EL (cell line): ENCODE measurements around the gene CD99.
"Not testable (repeated sequence)": the region's sequence is repeated elsewhere in the genome, so short reads cannot be mapped to it uniquely, and the experiment has no call there.

Experiments used
- DNase-seq: peaks from one replicate; pipeline ENCODE4 v3.0.0-alpha.2; 2016

The CD99 gene

DNA sequence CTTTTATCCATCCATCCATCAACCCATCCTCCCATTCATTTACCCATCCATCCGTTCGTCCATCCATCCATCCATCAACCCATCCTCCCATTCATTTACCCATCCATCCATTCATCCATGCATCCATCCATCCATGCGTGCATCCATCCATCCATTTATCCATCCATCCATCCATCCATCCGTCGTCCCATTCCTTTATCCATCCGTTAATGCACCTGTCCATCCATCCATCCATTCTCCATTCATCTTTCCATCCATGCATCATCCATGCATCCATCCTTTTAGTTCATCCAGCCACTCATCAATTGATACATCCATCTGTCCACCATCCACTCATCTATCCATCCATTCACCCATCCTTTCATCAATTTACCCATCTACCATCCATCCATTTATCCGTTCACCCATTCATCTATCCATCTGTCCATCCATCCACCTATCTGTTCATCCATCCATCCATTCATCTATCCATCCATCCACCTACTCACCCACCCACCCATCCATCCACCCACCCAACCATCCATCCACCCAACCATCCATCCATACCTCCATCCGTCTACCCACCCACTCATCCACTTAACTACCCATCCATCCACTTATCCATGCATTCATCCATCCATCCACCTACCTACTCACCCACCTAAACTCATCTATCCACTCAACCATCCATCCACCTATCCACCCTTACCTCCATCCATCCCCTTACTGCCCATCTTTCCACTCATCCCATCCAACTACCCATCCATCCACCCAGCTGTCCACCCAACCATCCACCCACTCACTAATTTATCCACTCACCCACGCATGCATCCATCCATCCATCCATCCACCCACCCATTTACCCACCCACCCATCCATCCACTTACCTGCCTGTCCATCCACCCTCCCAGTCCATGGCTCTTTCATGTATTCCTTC lies 9.6 kb downstream of the CD99 start:
- DNase-seq, result no peak

DNA sequence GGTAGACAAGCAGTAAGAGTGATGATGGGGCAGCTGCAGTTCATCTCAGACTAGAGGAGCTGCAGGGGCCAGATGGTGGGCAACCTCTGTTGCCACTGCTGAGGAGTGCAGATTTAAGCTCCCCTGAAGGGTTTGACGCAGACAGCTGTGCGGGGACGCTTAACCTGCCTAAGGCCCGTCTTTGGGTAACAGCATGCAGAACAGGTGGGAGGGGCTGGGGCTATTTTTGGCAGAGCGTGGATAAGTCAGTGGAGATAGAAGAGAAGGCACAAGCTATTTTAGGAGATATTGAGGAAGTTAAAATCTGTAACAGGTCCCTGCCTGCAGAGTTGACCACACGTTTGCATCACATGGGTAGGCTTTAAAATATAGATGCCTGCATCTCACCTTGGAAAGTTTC lies 10.5 kb downstream of the CD99 start:
- no peak for DNase-seq

DNA sequence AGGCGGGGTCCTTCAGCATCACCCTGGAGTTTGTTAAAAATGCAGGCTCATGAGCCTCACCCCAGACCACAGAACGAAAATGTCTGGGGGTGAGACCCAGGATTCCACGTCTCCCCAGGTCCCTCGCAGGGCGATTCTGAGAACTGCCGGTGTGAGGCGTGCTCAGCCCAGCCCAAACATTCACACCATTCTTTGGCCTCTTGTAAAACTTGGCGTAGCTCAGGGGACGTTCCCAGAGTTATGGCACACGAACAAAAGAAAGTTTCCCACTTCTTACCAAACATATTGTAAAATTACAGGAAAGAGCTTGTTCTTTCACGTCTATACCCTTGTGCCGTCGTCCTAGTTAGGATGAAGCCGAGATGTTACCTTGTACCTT lies 12.9 kb downstream of the CD99 start:
- DNase-seq, result no peak

DNA sequence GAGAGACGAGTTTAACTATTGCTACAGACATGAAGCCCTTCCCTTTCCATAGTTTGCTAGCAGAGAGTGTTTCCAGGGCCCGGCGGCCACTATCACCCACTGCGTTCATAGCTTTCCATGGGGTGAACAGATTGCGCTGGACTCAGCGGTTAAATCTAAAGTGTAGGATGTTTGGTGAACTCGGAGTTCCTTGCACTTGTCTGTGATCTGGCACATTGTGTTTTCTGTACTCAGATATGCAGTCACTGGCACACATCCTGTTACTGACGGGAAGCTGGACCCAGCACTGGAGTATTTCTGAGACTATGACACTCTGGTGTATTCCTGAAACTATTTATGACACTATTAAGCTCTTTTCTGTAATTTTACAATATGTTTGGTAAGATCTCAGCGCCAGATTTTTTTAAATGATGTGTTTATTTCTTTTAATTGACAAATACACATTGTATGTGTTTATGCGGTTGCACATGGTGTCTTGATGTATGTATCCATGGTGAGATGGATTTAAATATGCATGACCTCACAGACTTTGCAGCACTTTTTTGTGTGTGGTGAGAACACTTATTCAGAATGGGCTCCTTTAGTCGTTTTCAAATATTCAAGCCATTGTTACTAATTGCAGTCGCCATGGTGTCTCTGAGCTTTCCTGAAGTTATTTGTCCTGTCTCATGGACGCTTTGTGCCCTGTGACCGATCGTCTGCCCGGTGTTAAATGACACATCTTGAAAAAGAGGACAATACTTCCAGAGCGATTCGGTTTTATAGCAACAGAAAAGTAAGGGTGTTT lies 14.1 kb downstream of the CD99 start:
- DNase-seq, result no peak

DNA sequence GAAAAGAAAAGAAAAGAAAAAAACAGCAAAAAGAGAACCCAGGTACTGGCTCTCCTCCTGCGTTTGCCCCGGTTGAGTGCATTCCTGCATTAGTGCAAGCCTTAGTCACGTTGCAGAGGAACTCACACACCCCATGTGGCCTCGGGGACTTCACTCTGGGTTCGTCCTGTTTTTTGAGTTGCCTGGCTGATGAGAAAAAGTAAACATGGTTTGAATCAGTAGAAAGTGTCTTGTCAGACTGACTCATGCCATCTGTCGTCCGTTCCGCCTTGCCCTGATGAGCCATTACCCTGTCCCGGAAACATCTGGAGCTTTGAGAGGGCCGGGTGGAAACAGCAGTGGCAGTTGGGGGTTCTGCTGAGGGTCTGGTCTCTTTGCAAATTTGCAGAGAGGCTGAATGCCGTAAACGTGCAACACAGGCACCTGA lies 16.3 kb downstream of the CD99 start:
- peak; percentile 96 for DNase-seq

DNA sequence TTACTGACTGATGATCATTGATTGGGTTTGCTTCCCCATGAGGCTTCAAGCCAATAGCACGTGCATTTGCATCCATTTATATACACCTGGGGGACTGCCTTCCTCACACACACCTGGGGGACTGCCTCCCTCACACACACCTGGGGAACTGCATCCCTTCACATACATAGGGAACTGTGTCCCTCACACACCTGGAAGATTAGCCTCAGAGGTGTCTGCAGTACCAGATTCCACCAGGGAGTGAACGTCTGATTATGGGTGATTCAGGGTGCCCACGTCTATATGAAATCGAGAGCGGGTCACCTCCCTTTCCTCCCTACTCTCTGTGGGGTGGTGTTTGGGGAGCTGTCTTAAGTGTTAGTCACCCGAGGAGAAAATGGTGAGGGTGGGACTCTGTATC lies 16.9 kb downstream of the CD99 start:
- peak; percentile 34 for DNase-seq

DNA sequence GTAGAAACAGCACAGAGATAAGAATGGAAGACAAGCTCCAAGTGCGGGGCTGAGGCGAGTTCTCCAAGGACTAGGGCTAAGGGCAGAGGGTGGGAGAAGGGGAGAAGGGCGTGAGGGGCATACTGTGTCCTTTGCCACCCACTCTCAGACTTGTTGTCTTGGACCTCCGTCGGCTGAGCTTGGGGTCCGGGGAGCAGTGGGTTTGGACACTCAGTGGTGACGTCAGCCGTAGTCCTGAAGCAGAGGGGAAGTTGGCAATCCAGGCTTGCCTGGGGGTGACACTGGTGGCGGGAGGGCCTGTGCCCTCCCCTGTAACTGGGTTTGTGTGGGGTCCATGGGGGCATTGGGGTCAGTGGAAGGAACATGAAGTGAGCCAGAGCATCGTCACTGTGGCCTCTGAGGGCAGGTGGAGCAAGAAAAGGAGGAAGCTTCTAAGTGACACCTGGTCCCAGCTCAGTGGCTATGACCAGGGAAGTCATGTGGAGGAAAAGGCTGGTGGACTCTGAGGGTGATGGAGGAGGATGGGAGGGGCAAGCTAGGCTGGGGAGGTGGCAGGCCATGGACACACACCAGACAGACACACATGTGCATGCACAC lies 17.6 kb downstream of the CD99 start:
- DNase-seq, result no peak

DNA sequence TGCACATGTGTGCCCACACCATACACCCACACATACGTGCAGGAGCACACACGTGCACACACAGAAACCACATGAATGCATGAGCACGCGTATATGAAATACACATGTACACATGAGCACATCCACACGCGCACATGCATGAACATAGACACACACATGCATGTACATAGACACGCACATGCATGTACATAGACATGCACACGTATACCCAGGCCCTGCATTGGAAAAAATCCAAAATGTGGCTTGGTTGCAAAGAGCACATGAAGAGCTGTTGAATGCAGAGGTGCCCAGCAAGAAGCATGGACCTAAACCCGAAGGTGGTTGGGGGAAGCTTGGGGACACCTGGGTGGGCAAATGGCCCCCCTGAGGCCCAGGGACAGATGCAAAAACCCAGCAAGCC lies 18.5 kb downstream of the CD99 start:
- no peak for DNase-seq

DNA sequence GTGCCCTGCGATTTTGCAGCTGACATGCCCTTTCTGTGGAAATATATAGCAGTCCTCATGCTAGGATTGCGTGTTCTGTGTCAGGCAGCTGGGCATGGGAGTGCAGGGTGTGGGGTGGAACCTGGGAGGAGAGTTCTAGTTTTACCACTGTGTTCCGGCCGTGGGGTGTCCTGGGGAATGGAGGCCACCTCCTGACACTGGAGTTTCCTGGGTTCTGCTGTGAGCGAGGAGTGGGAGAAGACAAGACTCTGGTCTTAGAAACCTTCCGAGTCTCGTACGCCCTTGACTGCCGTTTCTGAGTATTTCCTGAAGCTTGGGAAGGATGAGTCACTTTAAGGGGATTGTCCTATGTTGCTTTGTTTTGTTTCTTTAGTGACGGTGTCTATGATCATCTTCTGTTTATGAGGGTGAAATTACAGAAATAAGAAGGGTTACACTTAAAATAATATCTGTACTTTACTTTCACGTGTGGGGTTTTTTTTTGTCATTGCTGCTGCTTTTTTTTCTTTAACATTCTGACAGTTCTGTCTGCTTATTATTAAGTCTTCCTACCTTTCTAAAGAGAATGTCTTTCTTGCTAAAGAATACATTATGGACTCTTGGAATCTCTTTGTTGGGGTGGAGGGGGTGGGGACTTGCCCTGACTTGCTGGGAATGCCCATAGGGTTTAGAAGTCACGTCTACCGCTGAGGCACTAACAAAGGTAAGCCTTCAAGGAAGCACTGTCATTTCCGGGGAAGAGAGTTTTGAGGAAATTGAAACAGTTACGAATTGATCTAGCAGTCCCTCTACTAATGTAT lies 19.1 kb downstream of the CD99 start:
- DNase-seq, result peak; percentile 81

DNA sequence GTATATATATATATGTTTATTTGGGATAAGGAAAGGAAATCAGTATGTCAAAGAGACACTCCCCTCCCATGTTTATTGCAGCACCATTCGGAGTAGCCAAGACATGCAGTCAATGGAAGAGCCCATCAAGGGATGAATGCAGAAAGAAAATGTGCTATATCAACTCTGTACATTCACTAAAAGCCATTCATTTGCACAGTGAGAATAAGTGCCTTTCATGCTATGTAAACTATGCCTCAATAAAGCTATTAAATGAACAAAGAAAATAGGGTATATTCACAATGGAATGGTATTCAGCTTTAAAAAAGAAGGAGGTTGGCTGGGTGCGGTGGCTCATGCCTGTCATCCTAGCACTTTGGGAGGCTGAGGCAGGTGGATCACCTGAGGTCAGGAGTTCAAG lies 20.3 kb downstream of the CD99 start:
- no peak for DNase-seq

DNA sequence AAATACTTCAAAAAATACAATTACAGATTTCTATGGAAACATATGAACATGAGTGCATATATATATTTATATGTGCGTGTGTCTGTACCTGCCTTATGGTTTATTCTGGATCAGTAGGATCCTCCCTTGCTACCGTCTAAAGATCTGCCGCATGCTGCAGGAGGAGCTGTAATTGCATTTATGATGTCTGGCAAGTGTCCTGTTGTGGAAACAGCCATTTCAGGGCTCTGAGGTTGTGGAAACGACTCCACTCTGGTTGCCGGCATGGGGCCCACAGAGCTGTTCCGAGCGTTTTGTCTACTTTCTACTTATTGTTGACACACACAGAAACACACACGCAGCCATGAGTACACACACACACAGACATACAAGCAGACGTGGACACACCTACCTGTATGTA lies 21.3 kb downstream of the CD99 start:
- DNase-seq, result no peak

DNA sequence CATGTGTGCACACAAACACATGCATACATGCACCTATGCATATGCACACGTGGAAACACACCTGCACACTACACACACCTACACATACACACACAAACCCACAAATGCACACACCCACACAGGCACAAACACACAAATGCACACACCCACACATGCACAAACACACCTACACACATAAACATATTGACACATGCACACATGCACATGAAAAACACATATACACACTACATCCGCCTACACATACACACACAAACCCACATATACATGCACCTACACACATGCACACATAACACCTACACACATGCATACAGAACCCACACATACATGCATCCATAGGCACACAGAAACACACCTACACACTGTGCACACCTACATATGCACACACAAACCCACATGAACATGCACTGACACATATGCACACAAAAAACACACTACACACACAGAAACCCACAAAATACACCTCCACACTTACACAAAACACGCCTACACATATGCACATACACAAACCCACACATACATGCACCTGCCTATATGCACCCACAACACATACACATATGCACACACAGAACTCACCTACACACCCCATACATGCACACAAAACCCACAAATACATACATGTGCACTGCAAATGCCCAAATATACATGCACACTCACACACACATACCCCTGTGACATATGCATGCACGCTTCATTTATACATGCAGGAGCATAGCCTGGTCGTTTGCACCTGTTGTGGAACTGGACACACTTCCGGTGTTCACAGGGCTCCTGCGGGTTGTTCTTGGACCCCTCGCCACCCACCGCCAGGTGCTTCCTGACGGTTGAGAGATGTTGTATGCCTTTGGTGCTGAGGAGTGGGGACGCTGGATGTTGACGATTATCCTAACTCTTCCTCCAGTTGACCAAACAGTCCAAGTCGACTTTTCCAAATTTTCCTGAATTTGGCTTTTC lies 22.1 kb downstream of the CD99 start:
- DNase-seq, result no peak

DNA sequence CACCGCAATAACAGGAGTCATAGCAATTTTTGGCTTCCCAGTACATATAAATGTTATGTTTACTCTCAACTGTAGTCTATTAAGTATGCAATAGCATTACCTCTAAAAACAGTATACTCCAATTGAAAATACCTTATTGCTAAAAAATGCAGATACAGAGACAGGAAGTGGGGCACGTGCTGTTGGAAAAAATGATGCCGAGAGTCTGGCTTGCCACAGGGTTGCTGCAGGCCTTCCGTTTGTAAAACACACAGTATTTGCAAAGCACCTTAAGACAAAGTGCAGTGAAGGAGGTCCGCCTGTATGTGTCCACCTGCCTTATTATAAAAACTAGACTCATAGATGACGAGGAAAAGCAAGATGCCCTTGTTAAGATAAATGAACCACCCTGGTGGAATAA lies 23.5 kb downstream of the CD99 start:
- DNase-seq, result no peak

DNA sequence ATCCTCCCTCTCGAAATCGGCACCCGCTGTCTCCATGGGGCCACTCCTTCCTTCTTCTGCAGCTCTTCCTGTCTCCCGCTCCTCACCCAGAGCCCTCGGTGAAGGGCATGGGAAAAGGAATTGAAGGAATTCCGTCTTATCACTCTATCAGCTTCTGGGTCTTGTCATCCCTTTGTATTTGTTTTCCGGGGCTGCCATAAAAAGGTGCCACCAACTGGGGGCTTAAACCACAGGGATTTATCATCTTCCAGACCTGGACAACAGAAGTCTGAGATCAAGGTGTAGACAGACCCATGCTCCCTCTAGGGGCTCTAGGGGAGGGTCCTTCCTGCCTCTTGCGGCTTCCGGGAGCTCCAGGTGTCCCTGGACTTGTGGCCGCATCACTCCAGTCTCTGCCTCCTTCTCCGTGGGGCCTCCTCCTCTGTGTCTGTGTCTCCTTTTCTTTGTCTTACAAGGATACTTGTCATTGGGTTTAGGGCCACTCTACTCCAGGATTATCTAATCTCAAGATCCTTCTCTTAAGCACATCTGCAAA lies 24.0 kb downstream of the CD99 start:
- DNase-seq, result no peak

DNA sequence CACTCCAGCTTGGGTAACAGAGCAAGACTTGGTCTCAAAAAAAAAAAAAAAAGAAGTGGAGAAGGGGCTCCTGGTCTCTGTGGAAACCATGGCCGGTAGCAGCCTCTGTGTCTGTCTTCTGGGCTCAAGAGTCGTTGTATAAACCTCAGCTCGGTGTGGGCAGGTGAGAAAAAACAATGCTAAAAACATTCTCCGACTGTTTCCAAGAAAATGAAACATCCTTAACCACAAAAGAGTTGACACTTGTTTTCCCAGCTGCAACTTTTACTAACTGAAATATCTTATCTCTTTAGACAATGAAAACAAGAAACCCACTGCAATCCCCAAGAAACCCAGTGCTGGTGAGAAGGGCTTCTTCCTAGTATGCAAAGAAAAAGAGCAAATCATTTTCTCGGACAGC lies 26.2 kb downstream of the CD99 start:
- DNase-seq, result no peak

DNA sequence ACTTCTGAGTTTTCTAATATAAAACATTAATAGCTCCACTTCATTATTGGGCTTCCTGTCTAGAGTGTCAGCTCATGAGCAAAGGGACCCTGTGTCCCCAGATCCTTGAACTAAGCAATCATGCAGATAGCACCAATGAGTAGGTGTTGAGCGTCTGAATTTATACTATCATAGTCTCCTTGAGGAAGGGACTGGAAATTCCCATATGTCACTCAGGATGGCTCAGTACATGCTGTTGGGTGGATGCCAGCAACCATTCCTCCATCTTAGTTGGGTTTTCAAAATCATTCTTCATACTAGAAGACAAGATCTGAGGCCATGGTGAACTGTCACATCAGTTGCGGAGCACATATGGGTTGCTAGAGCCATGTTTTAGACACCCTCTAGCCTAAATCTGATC lies 27.7 kb downstream of the CD99 start:
- no peak for DNase-seq

DNA sequence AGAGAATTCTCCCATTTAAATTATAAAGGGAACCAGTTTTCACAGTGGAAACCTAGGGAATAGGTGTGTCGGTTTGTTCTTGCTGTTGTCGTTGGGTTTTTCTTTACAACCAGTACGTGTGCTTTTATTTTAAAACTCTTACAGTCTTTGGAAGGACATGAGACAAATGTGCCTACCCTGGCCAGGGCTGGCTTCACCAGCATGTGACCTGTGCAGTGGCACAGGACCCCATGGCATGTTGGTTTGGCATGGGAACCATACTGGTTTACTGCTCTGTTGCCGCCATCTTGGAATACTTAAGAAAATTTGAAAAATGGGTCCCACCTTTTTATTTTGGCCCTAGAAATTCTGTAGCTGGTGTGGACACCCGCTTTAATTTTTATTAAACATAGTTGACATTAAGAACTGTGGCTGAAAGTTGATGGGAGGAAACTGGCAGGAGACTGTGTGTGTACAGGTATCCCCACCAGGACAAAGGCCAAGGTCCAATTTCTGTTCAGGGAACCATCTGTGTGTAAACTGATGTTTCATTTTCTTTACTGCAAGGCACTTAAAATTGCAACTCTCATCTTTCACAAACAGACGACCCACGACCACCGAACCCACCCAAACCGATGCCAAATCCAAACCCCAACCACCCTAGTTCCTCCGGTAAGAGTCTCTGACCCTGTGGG lies 28.8 kb downstream of the CD99 start:
- DNase-seq, result no peak

DNA sequence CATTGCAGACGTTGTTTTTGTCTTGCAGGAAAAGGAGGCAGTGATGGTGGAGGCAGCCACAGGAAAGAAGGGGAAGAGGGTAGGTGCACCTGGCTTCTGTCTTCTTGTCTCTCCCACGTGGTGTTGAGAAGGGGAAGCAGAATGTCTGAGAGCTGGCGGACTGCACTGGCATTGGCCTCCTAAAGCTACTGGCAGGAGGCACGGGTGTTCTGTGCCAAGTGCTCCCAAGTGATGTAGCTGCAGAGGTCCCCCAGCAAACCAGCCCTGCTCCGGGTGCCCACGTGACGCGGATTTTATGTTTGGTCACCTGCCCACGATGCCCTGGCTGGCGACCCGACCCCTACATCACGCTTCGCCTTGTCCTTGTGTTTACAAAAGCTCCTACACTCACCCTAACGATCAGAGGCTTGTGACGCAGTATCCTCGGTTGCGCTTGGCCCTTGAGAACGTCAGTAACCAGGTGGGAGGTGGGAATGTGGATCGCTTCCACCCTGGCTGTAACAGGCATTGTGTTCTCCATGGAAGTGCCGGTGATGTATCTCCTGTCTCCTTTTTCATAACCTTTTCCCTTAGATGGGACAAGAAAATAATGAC lies 32.3 kb downstream of the CD99 start:
- no peak for DNase-seq

DNA sequence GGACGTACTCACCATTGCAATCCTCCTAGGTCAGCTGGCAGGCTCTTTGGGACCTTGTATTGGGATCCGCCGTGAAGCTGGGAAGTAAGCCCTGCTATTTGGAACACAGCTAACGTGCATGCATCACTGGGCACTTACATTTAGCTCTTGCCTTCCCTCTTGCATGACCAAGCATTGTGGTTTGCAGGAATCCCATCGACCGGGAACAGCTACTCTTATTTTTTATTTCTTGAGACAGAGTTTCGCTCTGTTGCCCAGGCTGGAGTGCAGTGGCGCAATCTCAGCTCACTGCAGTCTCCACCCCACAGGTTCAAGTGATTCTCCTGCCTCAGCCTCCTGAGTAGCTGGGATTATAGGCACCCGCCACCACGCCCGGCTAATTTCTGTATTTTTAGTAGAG lies 36.2 kb downstream of the CD99 start:
- DNase-seq, result not testable (repeated sequence)

DNA sequence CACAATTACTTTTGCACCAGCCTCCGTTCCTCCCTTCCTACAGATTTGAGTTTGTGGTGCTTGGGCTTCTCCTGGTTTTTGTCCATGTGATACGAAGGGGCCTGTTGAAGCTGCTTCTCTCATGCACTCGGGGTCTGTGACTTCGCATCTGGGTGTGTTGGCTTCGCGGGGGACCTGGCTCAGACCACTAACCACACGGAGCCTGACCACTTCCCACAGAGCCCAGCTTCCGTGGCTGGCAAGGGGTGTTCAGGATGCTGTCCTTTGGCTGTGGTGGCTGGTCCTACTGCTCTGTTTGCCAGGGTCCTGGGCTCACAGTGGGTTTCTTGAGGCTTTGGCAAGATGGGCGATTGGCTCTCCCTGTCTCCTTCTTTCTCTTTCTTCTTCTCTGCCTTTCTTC lies 41.0 kb downstream of the CD99 start:
- DNase-seq, result no peak

DNA sequence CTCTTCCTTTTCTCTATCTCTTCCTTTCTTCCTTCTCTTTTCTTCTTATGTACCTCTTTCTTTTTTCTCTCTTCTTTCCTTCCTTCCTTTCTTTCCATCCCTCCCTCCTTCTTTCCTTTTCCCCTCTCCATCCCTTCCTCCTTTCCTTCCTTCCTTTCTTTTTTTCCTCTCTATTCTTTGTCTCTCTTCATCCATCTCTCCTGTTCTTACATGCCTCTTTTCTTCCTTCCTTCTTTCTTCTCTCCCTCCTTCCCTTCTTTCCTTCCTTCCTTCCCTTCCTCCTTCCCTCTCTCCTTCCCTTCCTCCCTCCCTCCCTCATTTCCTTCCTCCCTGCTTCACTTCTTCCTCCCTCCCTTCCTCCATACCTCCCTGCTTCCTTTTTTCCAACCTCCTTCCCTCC lies 41.6 kb downstream of the CD99 start:
- DNase-seq, result no peak
